ENCODE results near the gene SOX18. TPM values are rescaled to one million over a fixed set of nuclear protein-coding genes. Genes with fewer than 3 reads are reported as not detected.

SOX18 gene
- total RNA-seq, 1 experiment from 2014 or later: not detected

DNA sequence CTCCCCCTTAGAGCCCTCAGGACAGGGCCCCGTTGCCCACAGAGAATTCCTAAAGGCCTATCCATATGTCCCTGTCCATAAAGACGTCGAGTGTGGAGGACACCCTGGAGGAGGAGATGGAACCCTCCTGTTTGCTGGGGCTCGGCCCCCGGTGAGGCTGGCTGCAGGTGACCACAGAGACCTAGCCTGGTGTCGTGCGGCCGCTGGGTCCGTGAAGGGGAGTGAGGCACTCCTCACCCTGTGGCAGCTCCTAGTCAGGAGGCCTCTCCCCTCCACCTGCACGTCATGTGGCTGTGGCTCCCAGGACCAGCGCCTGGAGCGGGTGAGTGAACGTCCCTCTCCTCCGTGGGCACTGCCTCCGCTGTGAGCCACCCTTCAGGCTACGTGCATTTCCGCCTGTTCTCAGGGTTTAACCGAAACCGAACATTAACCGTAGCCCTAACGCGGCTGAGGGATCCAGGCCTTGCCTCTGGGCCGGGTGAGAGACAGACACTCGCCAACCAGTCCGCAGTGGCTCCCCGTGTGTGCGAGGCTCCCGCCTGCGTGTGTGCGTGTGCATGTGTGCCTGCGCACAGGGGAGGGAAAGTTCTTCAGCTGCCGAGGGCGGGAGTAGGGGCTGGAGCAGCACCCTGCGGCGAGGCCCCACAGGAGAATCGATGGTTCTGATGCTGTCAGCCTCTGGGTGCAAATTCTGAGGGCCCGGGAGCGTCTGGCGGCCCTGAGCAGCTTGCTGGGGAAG lies 7.6 kb upstream of the SOX18 start:
- H3K9me3 Mint-ChIP-seq (ENCODE audit: low read depth, unreplicated experiment): no peaks in the 10 kb centered on the region
- DNase-seq: no peak
- intact Hi-C loops (cut with micrococcal nuclease; ENCODE audit: unreplicated experiment): loop anchor here (10.0 kb wide), 1 partner anchor 162 kb away; the partner anchor contains the start of gene DNAJC5

DNA sequence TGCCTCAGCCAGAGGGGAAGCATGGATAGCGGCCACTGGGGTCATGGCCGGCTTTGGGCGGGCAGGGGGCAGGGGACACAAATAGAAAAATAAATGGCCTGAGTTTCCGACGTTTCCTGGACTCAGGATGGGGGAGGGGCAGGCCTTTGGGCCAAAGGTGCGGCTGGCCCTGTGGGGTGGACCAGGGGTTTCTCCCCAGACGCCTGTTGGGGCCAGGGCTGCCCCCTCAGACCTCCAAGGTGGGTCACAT lies 7.1 kb upstream of the SOX18 start:
- Mint-ChIP-seq H3K9me3 (ENCODE audit: low read depth, unreplicated experiment) (no peaks in the 10 kb centered on the region), H3K27ac (ENCODE audit: unreplicated experiment) (no peak overlapping the region), H3K4me3 (ENCODE audit: low read depth, unreplicated experiment) (no peak overlapping the region), H3K4me1 (ENCODE audit: low read depth, unreplicated experiment) (peaks cover 19% of the 10 kb centered on the region), H3K27me3 (ENCODE audit: unreplicated experiment) (peaks cover 45% of the 10 kb centered on the region), H3K36me3 (ENCODE audit: insufficient read depth, unreplicated experiment) (no peaks in the 10 kb centered on the region)
- CTCF ChIA-PET: interaction anchor here (2.7 kb wide), 1 partner anchor 18 kb away, joined by 13 read pairs; no protein-coding TSS in a partner anchor
- intact Hi-C loops (cut with micrococcal nuclease; ENCODE audit: unreplicated experiment): loop anchor here (10.0 kb wide), 1 partner anchor 162 kb away; the partner anchor contains the start of gene DNAJC5
- TF ChIP-seq, protein P1, sequence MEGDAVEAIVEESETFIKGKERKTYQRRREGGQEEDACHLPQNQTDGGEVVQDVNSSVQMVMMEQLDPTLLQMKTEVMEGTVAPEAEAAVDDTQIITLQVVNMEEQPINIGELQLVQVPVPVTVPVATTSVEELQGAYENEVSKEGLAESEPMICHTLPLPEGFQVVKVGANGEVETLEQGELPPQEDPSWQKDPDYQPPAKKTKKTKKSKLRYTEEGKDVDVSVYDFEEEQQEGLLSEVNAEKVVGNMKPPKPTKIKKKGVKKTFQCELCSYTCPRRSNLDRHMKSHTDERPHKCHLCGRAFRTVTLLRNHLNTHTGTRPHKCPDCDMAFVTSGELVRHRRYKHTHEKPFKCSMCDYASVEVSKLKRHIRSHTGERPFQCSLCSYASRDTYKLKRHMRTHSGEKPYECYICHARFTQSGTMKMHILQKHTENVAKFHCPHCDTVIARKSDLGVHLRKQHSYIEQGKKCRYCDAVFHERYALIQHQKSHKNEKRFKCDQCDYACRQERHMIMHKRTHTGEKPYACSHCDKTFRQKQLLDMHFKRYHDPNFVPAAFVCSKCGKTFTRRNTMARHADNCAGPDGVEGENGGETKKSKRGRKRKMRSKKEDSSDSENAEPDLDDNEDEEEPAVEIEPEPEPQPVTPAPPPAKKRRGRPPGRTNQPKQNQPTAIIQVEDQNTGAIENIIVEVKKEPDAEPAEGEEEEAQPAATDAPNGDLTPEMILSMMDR (IDR thresholded peaks at IDR 0.05; ENCODE audit: unreplicated experiment): no peak
- DNase-seq: no peak
- no TSS peak for BruUV-seq (replicated peaks)

More for the DNA sequence above, 7.6 kb upstream of the SOX18 start:
- Mint-ChIP-seq H3K27me3 (ENCODE audit: unreplicated experiment) (peaks cover 40% of the 10 kb centered on the region), H3K27ac (ENCODE audit: unreplicated experiment) (no peak overlapping the region), H3K4me3 (ENCODE audit: low read depth, unreplicated experiment) (no peak overlapping the region), H3K4me1 (ENCODE audit: low read depth, unreplicated experiment) (peaks cover 19% of the 10 kb centered on the region), H3K36me3 (ENCODE audit: insufficient read depth, unreplicated experiment) (peaks cover 2% of the 10 kb centered on the region)
- CTCF ChIA-PET: interaction anchor here (0.6 to 2.7 kb wide), 3 partner anchors 18 to 487 kb away, joined by 3 to 13 read pairs (median 7); partner anchors contain the start of gene PRPF6
- no TSS peak for BruUV-seq (replicated peaks)
- TF ChIP-seq, protein P1 (IDR thresholded peaks at IDR 0.05; ENCODE audit: unreplicated experiment): no peak

DNA sequence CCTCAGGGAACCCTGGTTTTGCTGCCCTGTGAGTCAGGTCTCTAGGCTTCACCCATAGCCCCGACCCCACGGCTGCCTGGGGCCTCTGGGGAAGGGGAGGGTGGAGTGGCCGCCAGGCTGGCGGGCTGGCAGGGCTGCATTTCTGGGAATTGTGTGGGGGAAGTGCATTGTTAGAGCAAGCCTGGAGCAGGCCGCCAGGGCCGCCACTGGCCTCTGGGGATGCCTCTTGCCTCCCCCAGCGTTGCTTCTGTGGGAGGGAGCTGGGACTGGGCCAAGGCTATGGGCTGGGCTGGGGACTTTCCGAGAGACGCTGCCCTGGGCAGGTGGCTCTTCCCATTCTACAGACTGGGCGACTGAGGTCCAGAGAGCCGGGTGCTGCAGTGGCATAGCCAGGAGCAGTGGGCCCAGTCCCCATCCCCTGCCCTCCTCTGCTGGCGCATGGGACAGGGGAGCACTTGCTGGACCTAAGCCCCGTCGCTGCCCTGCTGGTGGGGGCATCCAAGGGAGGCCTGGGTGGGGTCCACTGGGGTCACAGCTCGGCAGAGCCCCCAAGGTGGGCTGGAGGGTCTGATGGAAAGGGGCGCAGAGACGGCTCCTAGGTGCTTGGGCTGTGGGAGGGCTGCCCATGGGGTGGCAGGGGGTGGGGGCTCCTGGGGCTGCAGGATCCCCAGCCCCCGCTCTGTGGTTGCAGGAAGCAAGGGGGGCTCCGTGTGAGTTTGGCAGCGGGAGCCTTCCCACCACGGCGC lies 6.6 kb upstream of the SOX18 start:
- peak; percentile 41 for DNase-seq
- no peaks in the 10 kb centered on the region for H3K36me3 Mint-ChIP-seq (ENCODE audit: insufficient read depth, unreplicated experiment)
- H3K4me1 Mint-ChIP-seq (ENCODE audit: low read depth, unreplicated experiment): peaks cover 19% of the 10 kb centered on the region
- intact Hi-C loops (cut with micrococcal nuclease; ENCODE audit: unreplicated experiment): loop anchor here (10.0 kb wide), 1 partner anchor 161 kb away; the partner anchor contains the start of gene DNAJC5
- no TSS peak for BruUV-seq (replicated peaks)
- no peaks in the 10 kb centered on the region for H3K9me3 Mint-ChIP-seq (ENCODE audit: low read depth, unreplicated experiment)
- H3K27ac Mint-ChIP-seq (ENCODE audit: unreplicated experiment): no peak overlapping the region
- peaks cover 50% of the 10 kb centered on the region for H3K27me3 Mint-ChIP-seq (ENCODE audit: unreplicated experiment)
- CTCF ChIA-PET: interaction anchor here (2.7 kb wide), 1 partner anchor 17 kb away, joined by 13 read pairs; no protein-coding TSS in a partner anchor
- no peak overlapping the region for H3K4me3 Mint-ChIP-seq (ENCODE audit: low read depth, unreplicated experiment)
- TF ChIP-seq, protein P1 (IDR thresholded peaks at IDR 0.05; ENCODE audit: unreplicated experiment): no peak

DNA sequence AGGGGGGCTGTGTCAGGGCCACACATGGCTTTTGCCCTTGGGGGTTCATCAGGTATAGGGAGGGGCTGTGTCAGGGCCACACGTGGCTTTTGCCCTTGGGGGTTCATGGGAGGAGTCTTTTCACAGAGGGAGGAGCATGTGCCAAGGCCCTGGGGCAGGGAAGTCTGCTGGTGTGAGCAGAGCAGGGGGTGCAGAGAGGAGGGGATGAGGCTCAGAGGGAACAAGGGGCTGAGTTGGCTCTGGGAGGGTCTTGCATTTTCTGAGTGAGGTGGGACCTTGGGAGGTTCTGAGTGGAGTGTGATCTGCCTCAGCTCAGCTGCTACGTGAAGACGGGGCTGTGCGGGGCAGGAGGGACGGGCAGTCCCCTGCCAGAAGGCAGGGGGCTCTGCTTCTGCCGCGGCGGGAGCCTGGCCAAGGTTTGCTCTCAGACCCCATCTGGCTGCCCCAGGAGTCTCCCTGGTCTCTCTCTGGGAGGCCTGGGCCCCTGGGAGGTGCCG lies 6.0 kb upstream of the SOX18 start:
- Mint-ChIP-seq H3K4me3 (ENCODE audit: low read depth, unreplicated experiment) (no peak overlapping the region), H3K27ac (ENCODE audit: unreplicated experiment) (no peak overlapping the region), H3K27me3 (ENCODE audit: unreplicated experiment) (peaks cover 56% of the 10 kb centered on the region), H3K9me3 (ENCODE audit: low read depth, unreplicated experiment) (no peaks in the 10 kb centered on the region), H3K4me1 (ENCODE audit: low read depth, unreplicated experiment) (peaks cover 19% of the 10 kb centered on the region), H3K36me3 (ENCODE audit: insufficient read depth, unreplicated experiment) (no peaks in the 10 kb centered on the region)
- DNase-seq: no peak
- no TSS peak for BruUV-seq (replicated peaks)
- TF ChIP-seq, protein P1 (IDR thresholded peaks at IDR 0.05; ENCODE audit: unreplicated experiment): no peak
- CTCF ChIA-PET: interaction anchor here (1.0 to 2.7 kb wide), 3 partner anchors 10 to 43 kb away, joined by 3 to 13 read pairs (median 5); no protein-coding TSS in a partner anchor
- intact Hi-C loops (cut with micrococcal nuclease; ENCODE audit: unreplicated experiment): loop anchor here (10.0 kb wide), 1 partner anchor 161 kb away; the partner anchor contains the start of gene DNAJC5

All from Calu3 (cell line).